ENCODE data around the gene DIP2B. TPM values are rescaled to one million over a fixed set of nuclear protein-coding genes. Genes with fewer than 3 reads are reported as not detected.

Gene DIP2B
- total and polyA plus RNA-seq, 2 of the 13 experiments (the other 11 are each of a cell fraction or from before 2014, with no cell fraction given), result 32.1 to 35.8 TPM

DNA sequence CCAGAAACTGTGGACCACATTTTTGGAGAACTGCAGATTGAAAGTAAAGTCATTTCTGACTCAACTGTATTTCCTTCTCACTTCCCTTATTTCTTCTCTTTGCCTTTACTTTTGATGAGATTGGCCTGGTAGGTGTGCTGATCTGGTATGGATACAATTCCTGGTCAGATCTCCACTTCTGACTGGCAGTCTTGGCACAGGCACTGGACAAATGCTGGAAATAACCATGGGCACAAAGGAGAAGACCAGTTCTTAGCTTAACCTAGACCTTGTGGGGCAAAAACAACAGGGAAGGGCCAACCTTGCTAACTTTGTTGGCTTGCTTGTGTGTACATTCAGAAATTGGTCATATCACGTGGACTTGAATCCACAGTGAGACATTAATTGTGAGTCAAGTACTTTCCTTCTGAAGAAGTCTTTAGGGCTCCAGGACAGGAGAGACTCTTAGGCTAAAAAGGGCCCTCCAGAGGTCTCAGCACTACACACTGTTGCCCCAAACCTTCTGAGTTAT is 75.0 kb downstream of the DIP2B start:
- WGBS (ENCODE audit: low lambda C conversion rate), result 100% methylated on average over 1 of the region's 1 CpG
- in situ Hi-C loops (cut with HindIII; ENCODE audit: extremely low pct_ligation_motif_present, low pct_unique_long_range_greater_than_20kb), result no loop called here

DNA sequence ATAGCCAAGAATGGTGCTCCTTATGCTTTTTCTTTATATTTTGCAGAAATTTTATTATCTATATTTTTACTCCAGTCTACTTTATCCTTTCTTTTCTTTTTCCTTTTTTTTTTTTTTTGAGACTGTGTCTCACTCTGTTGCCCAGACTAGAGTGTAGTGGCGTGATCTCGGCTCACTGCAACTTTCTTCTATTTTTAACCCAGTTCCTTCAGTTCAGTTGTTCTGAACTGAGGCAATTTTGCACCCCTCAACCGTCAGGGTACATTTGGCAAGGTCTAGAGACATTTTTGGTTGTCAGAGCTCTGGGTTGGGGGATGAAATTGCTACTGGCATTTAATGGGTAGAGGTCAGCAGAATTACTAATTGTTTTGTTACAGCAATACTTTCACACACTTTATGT is 75.7 kb downstream of the DIP2B start:
- Histone ChIP-seq H3K27ac (ENCODE audit: extremely low read length, insufficient read depth, low read length) (no peak overlapping the region), H3K4me3 (replicated peaks in 1 of 3; ENCODE audit: insufficient read depth in 1 of 3, low read depth in 2 of 3, low read length in 3 of 3) (no peak overlapping the region), H3K9ac (ENCODE audit: insufficient read depth, low read depth, low read length) (no peak overlapping the region), H2AFZ (ENCODE audit: low read length) (no peak overlapping the region), H4K20me1 (ENCODE audit: insufficient read depth, low read length) (no peaks in the 10 kb centered on the region), H3K9me3 (ENCODE audit: low read length) (no peaks in the 10 kb centered on the region), H3K79me2 (ENCODE audit: insufficient read depth, low read length) (peaks cover 68% of the 10 kb centered on the region), H3K4me1 (ENCODE audit: insufficient read depth, low read length) (peaks cover 37% of the 10 kb centered on the region), H3K27me3 (ENCODE audit: control insufficient read depth in 1 of 2, insufficient read depth in 2 of 2, low read length in 2 of 2) (no peaks in the 10 kb centered on the region), H3K4me2 (ENCODE audit: low read depth, low read length) (no peak overlapping the region), H3K36me3 (replicated peaks in 1 of 2; ENCODE audit: control insufficient read depth in 1 of 2, insufficient read depth in 2 of 2, low read length in 2 of 2) (peaks cover 3 to 9% of the 10 kb centered on the region in 2 experiments; a peak in 3 of 5 replicates)
- no peak for TF ChIP-seq CENPX (CRISPR knock-in tag; IDR thresholded peaks at IDR 0.05)
- TF ChIP-seq, protein P1, sequence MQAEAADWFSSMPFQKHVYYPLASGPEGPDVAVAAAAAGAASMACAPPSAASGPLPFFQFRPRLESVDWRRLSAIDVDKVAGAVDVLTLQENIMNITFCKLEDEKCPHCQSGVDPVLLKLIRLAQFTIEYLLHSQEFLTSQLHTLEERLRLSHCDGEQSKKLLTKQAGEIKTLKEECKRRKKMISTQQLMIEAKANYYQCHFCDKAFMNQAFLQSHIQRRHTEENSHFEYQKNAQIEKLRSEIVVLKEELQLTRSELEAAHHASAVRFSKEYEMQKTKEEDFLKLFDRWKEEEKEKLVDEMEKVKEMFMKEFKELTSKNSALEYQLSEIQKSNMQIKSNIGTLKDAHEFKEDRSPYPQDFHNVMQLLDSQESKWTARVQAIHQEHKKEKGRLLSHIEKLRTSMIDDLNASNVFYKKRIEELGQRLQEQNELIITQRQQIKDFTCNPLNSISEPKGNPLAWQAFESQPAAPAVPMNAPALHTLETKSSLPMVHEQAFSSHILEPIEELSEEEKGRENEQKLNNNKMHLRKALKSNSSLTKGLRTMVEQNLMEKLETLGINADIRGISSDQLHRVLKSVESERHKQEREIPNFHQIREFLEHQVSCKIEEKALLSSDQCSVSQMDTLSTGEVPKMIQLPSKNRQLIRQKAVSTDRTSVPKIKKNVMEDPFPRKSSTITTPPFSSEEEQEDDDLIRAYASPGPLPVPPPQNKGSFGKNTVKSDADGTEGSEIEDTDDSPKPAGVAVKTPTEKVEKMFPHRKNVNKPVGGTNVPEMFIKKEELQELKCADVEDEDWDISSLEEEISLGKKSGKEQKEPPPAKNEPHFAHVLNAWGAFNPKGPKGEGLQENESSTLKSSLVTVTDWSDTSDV (CRISPR knock-in tag; IDR thresholded peaks at IDR 0.05), result no peak
- TF ChIP-seq ZMYM2 (CRISPR knock-in tag; IDR thresholded peaks at IDR 0.05), result no peak
- TF ChIP-seq ZNF672 (CRISPR knock-in tag; IDR thresholded peaks at IDR 0.05), result no peak
- TF ChIP-seq NR2C2 (CRISPR knock-in tag; IDR thresholded peaks at IDR 0.05; ENCODE audit: borderline replicate concordance), result no peak
- TF ChIP-seq SRSF4 (IDR thresholded peaks at IDR 0.05; ENCODE audit: low read depth, low read length, poor library complexity, severe bottlenecking), result no peak
- no peak for TF ChIP-seq KDM1A (CRISPR knock-in tag; IDR thresholded peaks at IDR 0.05)
- TF ChIP-seq ZSCAN9 (CRISPR knock-in tag; IDR thresholded peaks at IDR 0.05; ENCODE audit: borderline replicate concordance), result no peak
- no peak for TF ChIP-seq RFXAP (CRISPR knock-in tag; IDR thresholded peaks at IDR 0.05; ENCODE audit: borderline replicate concordance)
- TF ChIP-seq, protein P2, sequence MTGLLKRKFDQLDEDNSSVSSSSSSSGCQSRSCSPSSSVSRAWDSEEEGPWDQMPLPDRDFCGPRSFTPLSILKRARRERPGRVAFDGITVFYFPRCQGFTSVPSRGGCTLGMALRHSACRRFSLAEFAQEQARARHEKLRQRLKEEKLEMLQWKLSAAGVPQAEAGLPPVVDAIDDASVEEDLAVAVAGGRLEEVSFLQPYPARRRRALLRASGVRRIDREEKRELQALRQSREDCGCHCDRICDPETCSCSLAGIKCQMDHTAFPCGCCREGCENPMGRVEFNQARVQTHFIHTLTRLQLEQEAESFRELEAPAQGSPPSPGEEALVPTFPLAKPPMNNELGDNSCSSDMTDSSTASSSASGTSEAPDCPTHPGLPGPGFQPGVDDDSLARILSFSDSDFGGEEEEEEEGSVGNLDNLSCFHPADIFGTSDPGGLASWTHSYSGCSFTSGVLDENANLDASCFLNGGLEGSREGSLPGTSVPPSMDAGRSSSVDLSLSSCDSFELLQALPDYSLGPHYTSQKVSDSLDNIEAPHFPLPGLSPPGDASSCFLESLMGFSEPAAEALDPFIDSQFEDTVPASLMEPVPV (CRISPR knock-in tag; IDR thresholded peaks at IDR 0.05), result no peak
- no peak for TF ChIP-seq SIX4 (CRISPR knock-in tag; IDR thresholded peaks at IDR 0.05)
- TF ChIP-seq, protein P3, sequence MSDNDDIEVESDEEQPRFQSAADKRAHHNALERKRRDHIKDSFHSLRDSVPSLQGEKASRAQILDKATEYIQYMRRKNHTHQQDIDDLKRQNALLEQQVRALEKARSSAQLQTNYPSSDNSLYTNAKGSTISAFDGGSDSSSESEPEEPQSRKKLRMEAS (IDR thresholded peaks at IDR 0.05), result no peak
- intact Hi-C loops (cut with micrococcal nuclease; ENCODE audit: unreplicated experiment) (no loop called here), in situ Hi-C loops (cut with HindIII; ENCODE audit: extremely low pct_ligation_motif_present, low pct_unique_long_range_greater_than_20kb) (no loop called here)
- POLR2A ChIA-PET, result no interaction called here
- ATAC-seq (no peak), FAIRE-seq (no peak), DNase-seq (ENCODE audit: low spot score) (no peak)
- WGBS (ENCODE audit: low lambda C conversion rate), result 96% methylated on average over 3 of the region's 3 CpGs
- no TSS peak for BruUV-seq (replicated peaks)
- CTCF ChIA-PET (ENCODE audit: low intra/inter-chr PET ratio, low total read pairs), result no interaction called here

More for the DNA sequence above, 75.0 kb downstream of the DIP2B start:
- ATAC-seq (no peak), FAIRE-seq (no peak), DNase-seq (ENCODE audit: low spot score) (no peak)
- TF ChIP-seq RBM22 (optimal IDR thresholded peaks at IDR 0.05; ENCODE audit: low read length) (peak; percentile 25), ZNF883 (CRISPR knock-in tag; IDR thresholded peaks at IDR 0.05; ENCODE audit: not compliant biosample characterization) (no peak)
- H3K4me3 ChIP-seq (replicated peaks in 1 of 3; ENCODE audit: insufficient read depth in 1 of 3, low read depth in 2 of 3, low read length in 3 of 3), result no peak overlapping the region
- H3K4me2 ChIP-seq (ENCODE audit: low read depth, low read length), result no peak overlapping the region
- no peaks in the 10 kb centered on the region for H3K27me3 ChIP-seq (ENCODE audit: control insufficient read depth in 1 of 2, insufficient read depth in 2 of 2, low read length in 2 of 2)
- peaks cover 68% of the 10 kb centered on the region for H3K79me2 ChIP-seq (ENCODE audit: insufficient read depth, low read length)
- H3K36me3 ChIP-seq (replicated peaks in 1 of 2; ENCODE audit: control insufficient read depth in 1 of 2, insufficient read depth in 2 of 2, low read length in 2 of 2), result peaks cover 3 to 9% of the 10 kb centered on the region in 2 experiments; a peak in 3 of 5 replicates
- no peak overlapping the region for H2AFZ ChIP-seq (ENCODE audit: low read length)
- POLR2A ChIA-PET, result no interaction called here
- no peaks in the 10 kb centered on the region for H4K20me1 ChIP-seq (ENCODE audit: insufficient read depth, low read length)
- no peak overlapping the region for H3K9ac ChIP-seq (ENCODE audit: insufficient read depth, low read depth, low read length)
- no peaks in the 10 kb centered on the region for H3K9me3 ChIP-seq (ENCODE audit: low read length)
- CTCF ChIA-PET (ENCODE audit: low intra/inter-chr PET ratio, low total read pairs), result no interaction called here
- H3K27ac ChIP-seq (ENCODE audit: extremely low read length, insufficient read depth, low read length), result no peak overlapping the region
- intact Hi-C loops (cut with micrococcal nuclease; ENCODE audit: unreplicated experiment), result loop anchor here (10.0 kb wide), 1 partner anchor 55 kb away; no protein-coding TSS in a partner anchor
- H3K4me1 ChIP-seq (ENCODE audit: insufficient read depth, low read length), result peaks cover 43% of the 10 kb centered on the region
- BruUV-seq (replicated peaks), result no TSS peak
